GM19193 (cell line): Measurements from ENCODE around the gene TKTL1.

ENCODE experiments used
- POLR2A ChIP-seq: IDR thresholded peaks from 4 replicates; pipeline ENCODE4 v1.6.1; 2011; ENCODE audit not compliant: insufficient read depth, insufficient read length; ENCODE audit errors: extremely low read depth

Gene TKTL1

GRCh38 chrX:154369449-154370299, 74.1 kb downstream of the TKTL1 start:
- no peak for TF ChIP-seq POLR2A

GRCh38 chrX:154370300-154371016, 74.9 kb downstream of the TKTL1 start:
- no peak for TF ChIP-seq POLR2A

GRCh38 chrX:154371017-154371788, 75.6 kb downstream of the TKTL1 start:
- TF ChIP-seq POLR2A, result peak; percentile 99

- TF ChIP-seq POLR2A, result no peak
Observed at GRCh38 chrX:154371789-154372300, 76.2 kb downstream of the TKTL1 start.

GRCh38 chrX:154372612-154373022, 77.0 kb downstream of the TKTL1 start:
- TF ChIP-seq POLR2A, result no peak

- no peak for TF ChIP-seq POLR2A
Observed at GRCh38 chrX:154373340-154374306, 78.0 kb downstream of the TKTL1 start.

GRCh38 chrX:154374313-154375155, 78.9 kb downstream of the TKTL1 start, which contains the start of gene FLNA:
FLNA (minus strand) TSS chrX:154374634; CDS start chrX:154371245, 3,389 bp downstream.
- peak; percentile 35 for TF ChIP-seq POLR2A

GRCh38 chrX:154375156-154375504, 79.5 kb downstream of the TKTL1 start:
- TF ChIP-seq POLR2A, result no peak

DNA sequence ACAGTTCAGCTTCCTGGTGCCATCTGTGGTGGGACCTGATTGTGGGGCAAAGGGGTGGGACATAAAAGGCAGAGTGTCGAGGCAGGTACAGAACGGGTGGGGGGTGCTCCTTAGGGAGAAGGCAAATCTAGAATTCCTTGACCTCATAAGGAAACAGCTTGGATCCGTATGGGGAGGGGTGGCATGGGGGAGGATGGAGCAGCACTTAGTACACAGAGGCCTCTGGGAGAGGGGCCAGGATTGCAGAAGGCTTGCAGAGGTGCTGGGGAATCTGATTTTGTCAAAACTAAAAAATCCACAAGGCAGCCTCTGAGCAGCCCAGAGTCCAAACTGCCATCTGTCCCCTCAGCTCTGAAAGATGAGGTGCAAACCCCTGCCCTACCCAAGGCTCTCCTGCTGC, 81.2 kb downstream of the TKTL1 start:
- TF ChIP-seq POLR2A, result no peak

DNA sequence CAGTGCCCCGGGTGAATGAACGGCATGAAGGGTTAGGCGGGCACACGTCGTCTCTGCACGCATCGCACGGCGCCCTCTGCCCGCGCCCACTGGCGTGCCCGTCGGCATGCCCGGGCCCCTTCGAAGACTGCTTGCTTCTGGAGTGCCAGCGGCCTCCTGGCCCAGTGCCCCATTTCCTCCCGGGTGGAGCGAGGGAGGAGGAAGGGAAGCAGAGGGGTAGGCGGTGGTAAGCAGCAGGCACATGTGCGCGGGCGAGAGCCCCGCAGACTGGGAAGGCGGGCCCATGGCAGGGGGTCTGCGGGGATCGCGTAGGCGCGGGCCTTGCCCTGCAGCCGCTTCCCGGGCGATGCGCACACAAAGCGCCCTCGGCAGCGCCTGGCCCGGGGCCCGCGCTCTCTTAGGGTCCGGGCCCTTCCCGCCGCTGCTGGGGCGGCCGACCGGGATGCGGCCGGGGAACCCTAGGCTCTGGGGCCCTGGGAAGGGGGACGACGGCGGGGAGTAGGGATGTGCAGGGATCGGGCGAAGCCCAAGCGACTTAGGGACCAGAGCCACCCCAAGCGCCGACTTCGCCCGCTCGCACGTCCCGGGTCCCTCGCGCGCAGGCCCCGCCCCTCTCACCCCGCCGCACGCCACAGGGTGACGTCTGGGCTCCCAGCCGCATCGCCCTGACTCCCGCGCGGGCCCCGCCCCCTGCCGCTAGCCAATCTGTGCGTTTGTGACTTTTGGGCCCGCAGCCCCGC, 82.6 kb downstream of the TKTL1 start:
- peak; percentile 55 for TF ChIP-seq POLR2A

DNA sequence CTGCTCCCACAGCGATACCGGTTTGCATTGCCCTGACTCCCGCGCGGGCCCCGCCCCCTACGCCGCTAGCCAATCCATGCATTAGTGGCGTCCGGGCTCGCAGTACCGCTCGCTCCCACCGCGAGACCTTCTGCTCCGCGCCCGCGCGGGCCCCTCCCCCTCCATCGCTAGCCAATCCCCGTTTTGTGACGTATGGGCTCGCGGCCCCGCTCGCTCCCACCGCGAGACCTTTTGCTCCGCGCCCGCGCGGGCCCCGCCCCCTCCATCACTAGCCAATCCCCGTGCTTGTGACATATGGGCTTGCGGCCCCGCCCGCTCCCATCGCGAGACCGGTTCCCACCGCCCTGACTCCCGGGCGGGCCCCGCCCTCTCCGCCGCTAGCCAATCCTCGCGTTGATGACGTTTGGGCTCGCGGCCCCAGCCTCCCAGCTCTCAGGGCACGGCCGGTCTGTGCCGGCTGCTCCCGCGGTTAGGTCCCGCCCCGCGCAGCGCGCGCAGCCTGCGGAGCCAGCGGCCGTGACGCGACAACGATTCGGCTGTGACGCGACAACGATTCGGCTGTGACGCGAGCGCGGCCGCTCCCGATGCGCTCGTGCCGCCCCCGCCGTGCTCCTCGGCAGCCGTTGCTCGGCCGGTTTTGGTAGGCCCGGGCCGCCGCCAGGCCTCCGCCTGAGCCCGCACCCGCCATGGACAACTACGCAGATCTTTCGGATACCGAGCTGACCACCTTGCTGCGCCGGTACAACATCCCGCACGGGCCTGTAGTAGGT, 83.4 kb downstream of the TKTL1 start, which contains the start of gene EMD:
TSS of gene EMD (plus strand) at position 497 of the 770 bp plus-strand sequence. CDS start at position 687, 190 bp downstream.
- peak; percentile 56 for TF ChIP-seq POLR2A

DNA sequence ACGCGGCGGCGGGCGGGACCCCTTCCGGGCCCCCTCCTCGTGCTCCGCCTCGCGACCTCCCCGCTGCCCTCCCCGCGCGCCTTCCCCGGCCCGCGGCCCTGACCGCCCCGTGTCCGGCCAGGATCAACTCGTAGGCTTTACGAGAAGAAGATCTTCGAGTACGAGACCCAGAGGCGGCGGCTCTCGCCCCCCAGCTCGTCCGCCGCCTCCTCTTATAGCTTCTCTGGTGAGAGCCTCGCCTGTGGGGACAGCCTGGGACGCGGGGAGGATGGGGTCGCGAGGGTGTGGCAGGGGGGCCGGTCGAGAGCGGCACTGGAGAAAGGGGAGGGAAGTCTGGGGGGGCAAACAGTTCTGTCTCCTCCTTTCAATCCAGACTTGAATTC, 84.0 kb downstream of the TKTL1 start:
- no peak for TF ChIP-seq POLR2A
